ENCODE data around the gene GPR84. TPM values are rescaled to one million over a fixed set of nuclear protein-coding genes. Genes with fewer than 3 reads are reported as not detected.
A peak's percentile ranks its signal among the peaks of the same experiment; 100 is the strongest.

GPR84 gene
- polyA plus RNA-seq, 1 experiment: not detected

GRCh38 chr12:54369597-54370131 lies 5.4 kb upstream of the GPR84 start:
- no peak for DNase-seq (ENCODE audit: low read depth, low spot score)
- no peak; the same call in 1 of the 2 replicates for TF ChIP-seq CTCF (IDR thresholded peaks at IDR 0.05; ENCODE audit: low read depth, low read length)
- POLR2A ChIA-PET: interaction anchor here (0.8 to 1.4 kb wide), 5 partner anchors 10 to 89 kb away, joined by 3 to 9 read pairs (median 4); partner anchors contain the start of genes CBX5 and HNRNPA1

GRCh38 chr12:54368709-54369596 lies 4.7 kb upstream of the GPR84 start:
- Histone ChIP-seq H3K4me3 (ENCODE audit: low read depth, low read length) (peak overlapping the region; percentile 27; the same call in 1 of the 2 replicates), H3K27ac (ENCODE audit: low read depth, low read length) (peak overlapping the region; percentile 24), H3K27me3 (ENCODE audit: control insufficient read depth, insufficient read depth, low read length) (no peaks in the 10 kb centered on the region), H3K9me3 (ENCODE audit: control insufficient read depth, insufficient read depth, low read length) (no peaks in the 10 kb centered on the region)
- CTCF ChIA-PET: interaction anchor here (0.5 to 3.0 kb wide), 45 partner anchors 8 to 414 kb away, joined by 3 to 37 read pairs (median 5); partner anchors contain the start of genes COPZ1, HNRNPA1 and NFE2
- peak; percentile 85 for DNase-seq (ENCODE audit: low read depth, low spot score)
- POLR2A ChIA-PET: interaction anchor here (0.6 to 1.2 kb wide), 6 partner anchors 10 to 156 kb away, joined by 3 to 6 read pairs (median 4); partner anchors contain the start of gene HNRNPA1
- peak; percentile 94 for TF ChIP-seq CTCF (IDR thresholded peaks at IDR 0.05; ENCODE audit: low read depth, low read length)

More at GRCh38 chr12:54369597-54370131, 5.4 kb upstream of the GPR84 start:
- CTCF ChIA-PET: interaction anchor here (1.0 to 3.7 kb wide), 24 partner anchors 8 to 162 kb away, joined by 3 to 98 read pairs (median 8); partner anchors contain the start of genes COPZ1, ITGA5 and ZNF385A
- Histone ChIP-seq H3K9me3 (ENCODE audit: control insufficient read depth, insufficient read depth, low read length) (no peaks in the 10 kb centered on the region), H3K27ac (ENCODE audit: low read depth, low read length) (no peak overlapping the region), H3K27me3 (ENCODE audit: control insufficient read depth, insufficient read depth, low read length) (no peaks in the 10 kb centered on the region), H3K4me3 (ENCODE audit: low read depth, low read length) (no peak overlapping the region; the same call in 1 of the 2 replicates)

- peak overlapping the region; percentile 24 for H3K27ac ChIP-seq (ENCODE audit: low read depth, low read length)
These were observed 3.9 kb upstream of the GPR84 start for GRCh38 chr12:54368025-54368708.

GRCh38 chr12:54363618-54364017 lies 668 bp downstream of the GPR84 start:
- TF ChIP-seq CTCF (IDR thresholded peaks at IDR 0.05; ENCODE audit: low read depth, low read length): no peak
- no peak for DNase-seq (ENCODE audit: low read depth, low spot score)
- ChIA-PET CTCF (interaction anchor here (1.1 kb wide), 1 partner anchor 70 kb away, joined by 5 read pairs; no protein-coding TSS in a partner anchor), POLR2A (no interaction called here)
- Histone ChIP-seq H3K27me3 (ENCODE audit: control insufficient read depth, insufficient read depth, low read length) (no peaks in the 10 kb centered on the region), H3K27ac (ENCODE audit: low read depth, low read length) (no peak overlapping the region), H3K9me3 (ENCODE audit: control insufficient read depth, insufficient read depth, low read length) (no peaks in the 10 kb centered on the region), H3K4me3 (ENCODE audit: low read depth, low read length) (no peak overlapping the region)

More at GRCh38 chr12:54368025-54368708, 3.9 kb upstream of the GPR84 start:
- Histone ChIP-seq H3K4me3 (ENCODE audit: low read depth, low read length) (no peak overlapping the region), H3K9me3 (ENCODE audit: control insufficient read depth, insufficient read depth, low read length) (no peaks in the 10 kb centered on the region), H3K27me3 (ENCODE audit: control insufficient read depth, insufficient read depth, low read length) (no peaks in the 10 kb centered on the region)
- no peak for TF ChIP-seq CTCF (IDR thresholded peaks at IDR 0.05; ENCODE audit: low read depth, low read length)
- no peak for DNase-seq (ENCODE audit: low read depth, low spot score)
- ChIA-PET POLR2A (interaction anchor here (0.6 to 1.2 kb wide), 6 partner anchors 9 to 155 kb away, joined by 3 to 6 read pairs (median 4); partner anchors contain the start of gene HNRNPA1), CTCF (interaction anchor here (0.6 to 3.0 kb wide), 41 partner anchors 9 to 413 kb away, joined by 3 to 37 read pairs (median 5); partner anchors contain the start of genes COPZ1, HNRNPA1 and NFE2)

Data from AG04450 (cell line).